Erythroblast (primary cell): Measurements from ENCODE around the gene AMMECR1.

ENCODE experiments used
- DNase-seq, 2 experiments: peaks; one replicate each; lab custom pipeline; 2025; lab: John Stamatoyannopoulos, UW
- GATA1 ChIP-seq: IDR thresholded peaks from 2 replicates; pipeline ENCODE4 v1.6.1; 2011; ENCODE audit warnings: low read depth, mild to moderate bottlenecking, control low read depth, low read length, moderate library complexity
- POLR2A ChIP-seq: IDR thresholded peaks from 2 replicates; pipeline ENCODE4 v1.6.1; 2011; ENCODE audit warnings: mild to moderate bottlenecking, low read length

Gene AMMECR1

GRCh38 chrX:110321081-110321480, 3.2 kb upstream of the AMMECR1 start:
- TF ChIP-seq POLR2A, result peak; percentile 34
- no peak for TF ChIP-seq GATA1

GRCh38 chrX:110320381-110320987, 2.6 kb upstream of the AMMECR1 start:
- no peak for DNase-seq
- TF ChIP-seq GATA1, result no peak
- TF ChIP-seq POLR2A, result no peak

More at GRCh38 chrX:110321081-110321480, 3.2 kb upstream of the AMMECR1 start:
- DNase-seq, result peak; percentile 46 to 81

GRCh38 chrX:110318664-110318968, 731 bp upstream of the AMMECR1 start:
- TF ChIP-seq POLR2A (no peak), GATA1 (no peak)
- DNase-seq, result no peak

GRCh38 chrX:110317061-110317819, 645 bp downstream of the AMMECR1 start:
- peak; percentile 49 to 69 for DNase-seq
- no peak for TF ChIP-seq GATA1
- TF ChIP-seq POLR2A, result no peak

GRCh38 chrX:110316351-110317060, 1.4 kb downstream of the AMMECR1 start:
- TF ChIP-seq POLR2A (no peak), GATA1 (no peak)
- DNase-seq, result peak; percentile 39 to 62

GRCh38 chrX:110315551-110315950, 2.3 kb downstream of the AMMECR1 start:
- peak; percentile 61 to 66 for DNase-seq
- peak; percentile 41 for TF ChIP-seq POLR2A
- no peak for TF ChIP-seq GATA1

GRCh38 chrX:110311437-110312230, 6.3 kb downstream of the AMMECR1 start:
- TF ChIP-seq POLR2A (no peak), GATA1 (no peak)
- DNase-seq, result no peak

GRCh38 chrX:110310896-110311295, 7.0 kb downstream of the AMMECR1 start:
- DNase-seq, result peak; percentile 63 to 68
- TF ChIP-seq POLR2A, result peak; percentile 20
- TF ChIP-seq GATA1, result no peak

GRCh38 chrX:110310000-110310790, 7.7 kb downstream of the AMMECR1 start:
- no peak for TF ChIP-seq GATA1
- no peak for TF ChIP-seq POLR2A
- no peak for DNase-seq

- no peak for DNase-seq
- TF ChIP-seq POLR2A (no peak), GATA1 (no peak)
Observed at GRCh38 chrX:110308220-110308619, 9.7 kb downstream of the AMMECR1 start.

- TF ChIP-seq POLR2A (no peak), GATA1 (no peak)
- no peak for DNase-seq
Observed at GRCh38 chrX:110304884-110305283, 13.0 kb downstream of the AMMECR1 start.

- TF ChIP-seq POLR2A, result no peak
- no peak for TF ChIP-seq GATA1
- DNase-seq, result no peak
Observed at GRCh38 chrX:110304371-110304770, 13.5 kb downstream of the AMMECR1 start.

- DNase-seq, result no peak
- TF ChIP-seq POLR2A, result no peak
- no peak for TF ChIP-seq GATA1
Observed at GRCh38 chrX:110302975-110303374, 14.9 kb downstream of the AMMECR1 start.
